HL-60 (cell line): ENCODE measurements around the gene SMC4.
A peak's percentile ranks its signal among the peaks of the same experiment; 100 is the strongest.

Source experiments
- DNase-seq, 2 experiments: peaks; one replicate each; pipeline ENCODE4 v3.0.0-alpha.2; 2010 to 2020; ENCODE audit warnings: low read depth in 1 of 2, low spot score in 1 of 2
- H3K27ac ChIP-seq: fragments of 250-450 bp; sonication (Bioruptor Pico); replicated peaks from 2 replicates; pipeline ENCODE4 v1.5.1; 2020; ENCODE audit warnings: mild to moderate bottlenecking, moderate library complexity
- H3K27me3 ChIP-seq: fragments of 250-450 bp; sonication (Bioruptor Pico); 2 replicates; pipeline ENCODE4 v1.5.1; 2021; ENCODE audit warnings: mild to moderate bottlenecking, moderate library complexity; ENCODE audit not compliant: insufficient read depth, poor library complexity, severe bottlenecking
- H3K4me3 ChIP-seq: replicated peaks from 2 replicates; pipeline ENCODE4 v1.5.1; 2011; ENCODE audit warnings: mild to moderate bottlenecking, control low read depth, low read length; ENCODE audit not compliant: insufficient read depth
- GABPA ChIP-seq: IDR thresholded peaks from 2 replicates; pipeline ENCODE4 v1.6.1; 2012; ENCODE audit warnings: low read depth
- POLR2AphosphoS5 ChIP-seq: IDR thresholded peaks from 2 replicates; pipeline ENCODE4 v1.6.1; 2012; ENCODE audit warnings: low read depth
- SPI1 ChIP-seq: IDR thresholded peaks from 2 replicates; pipeline ENCODE4 v1.6.1; 2012; ENCODE audit warnings: low read depth, mild to moderate bottlenecking, borderline replicate concordance
- TF ChIP-seq, protein P1 (sequence below): IDR thresholded peaks from 2 replicates; pipeline ENCODE4 v1.6.1; 2012; ENCODE audit warnings: low read depth; ENCODE audit not compliant: insufficient replicate concordance
- TF ChIP-seq, protein P2 (sequence below): IDR thresholded peaks from one replicate; pipeline ENCODE4 v1.5.1; 2011; ENCODE audit warnings: low read length, control low read depth, inconsistent platforms; ENCODE audit not compliant: insufficient read depth

SMC4 gene

DNA sequence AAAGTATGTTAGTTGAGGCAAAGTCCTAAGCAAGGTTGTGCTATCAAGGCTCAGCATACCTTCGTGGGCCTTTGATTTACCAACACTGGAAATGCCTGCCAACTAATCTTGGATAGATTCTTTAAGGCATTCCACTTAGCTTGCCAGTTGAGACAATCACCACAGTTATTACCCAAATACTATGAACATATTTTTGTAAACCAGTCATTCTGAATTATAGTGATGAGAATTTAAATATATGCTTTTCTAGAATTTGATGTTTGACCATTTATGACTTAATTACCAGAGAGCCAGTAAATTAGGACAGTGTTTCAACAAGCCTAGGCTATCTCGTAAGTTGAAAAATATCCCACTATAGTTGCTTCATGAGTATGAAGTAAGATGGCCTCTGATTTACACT is 34.6 kb downstream of the SMC4 start:
- H3K27ac ChIP-seq, result no peak overlapping the region
- no peak for DNase-seq
- H3K27me3 ChIP-seq, result no peaks in the 10 kb centered on the region
- H3K4me3 ChIP-seq, result no peak overlapping the region
- no peak for TF ChIP-seq POLR2AphosphoS5
- no peak for TF ChIP-seq GABPA
- no peak for TF ChIP-seq SPI1
- TF ChIP-seq, protein P1, sequence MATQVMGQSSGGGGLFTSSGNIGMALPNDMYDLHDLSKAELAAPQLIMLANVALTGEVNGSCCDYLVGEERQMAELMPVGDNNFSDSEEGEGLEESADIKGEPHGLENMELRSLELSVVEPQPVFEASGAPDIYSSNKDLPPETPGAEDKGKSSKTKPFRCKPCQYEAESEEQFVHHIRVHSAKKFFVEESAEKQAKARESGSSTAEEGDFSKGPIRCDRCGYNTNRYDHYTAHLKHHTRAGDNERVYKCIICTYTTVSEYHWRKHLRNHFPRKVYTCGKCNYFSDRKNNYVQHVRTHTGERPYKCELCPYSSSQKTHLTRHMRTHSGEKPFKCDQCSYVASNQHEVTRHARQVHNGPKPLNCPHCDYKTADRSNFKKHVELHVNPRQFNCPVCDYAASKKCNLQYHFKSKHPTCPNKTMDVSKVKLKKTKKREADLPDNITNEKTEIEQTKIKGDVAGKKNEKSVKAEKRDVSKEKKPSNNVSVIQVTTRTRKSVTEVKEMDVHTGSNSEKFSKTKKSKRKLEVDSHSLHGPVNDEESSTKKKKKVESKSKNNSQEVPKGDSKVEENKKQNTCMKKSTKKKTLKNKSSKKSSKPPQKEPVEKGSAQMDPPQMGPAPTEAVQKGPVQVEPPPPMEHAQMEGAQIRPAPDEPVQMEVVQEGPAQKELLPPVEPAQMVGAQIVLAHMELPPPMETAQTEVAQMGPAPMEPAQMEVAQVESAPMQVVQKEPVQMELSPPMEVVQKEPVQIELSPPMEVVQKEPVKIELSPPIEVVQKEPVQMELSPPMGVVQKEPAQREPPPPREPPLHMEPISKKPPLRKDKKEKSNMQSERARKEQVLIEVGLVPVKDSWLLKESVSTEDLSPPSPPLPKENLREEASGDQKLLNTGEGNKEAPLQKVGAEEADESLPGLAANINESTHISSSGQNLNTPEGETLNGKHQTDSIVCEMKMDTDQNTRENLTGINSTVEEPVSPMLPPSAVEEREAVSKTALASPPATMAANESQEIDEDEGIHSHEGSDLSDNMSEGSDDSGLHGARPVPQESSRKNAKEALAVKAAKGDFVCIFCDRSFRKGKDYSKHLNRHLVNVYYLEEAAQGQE, result no peak
- TF ChIP-seq, protein P2, sequence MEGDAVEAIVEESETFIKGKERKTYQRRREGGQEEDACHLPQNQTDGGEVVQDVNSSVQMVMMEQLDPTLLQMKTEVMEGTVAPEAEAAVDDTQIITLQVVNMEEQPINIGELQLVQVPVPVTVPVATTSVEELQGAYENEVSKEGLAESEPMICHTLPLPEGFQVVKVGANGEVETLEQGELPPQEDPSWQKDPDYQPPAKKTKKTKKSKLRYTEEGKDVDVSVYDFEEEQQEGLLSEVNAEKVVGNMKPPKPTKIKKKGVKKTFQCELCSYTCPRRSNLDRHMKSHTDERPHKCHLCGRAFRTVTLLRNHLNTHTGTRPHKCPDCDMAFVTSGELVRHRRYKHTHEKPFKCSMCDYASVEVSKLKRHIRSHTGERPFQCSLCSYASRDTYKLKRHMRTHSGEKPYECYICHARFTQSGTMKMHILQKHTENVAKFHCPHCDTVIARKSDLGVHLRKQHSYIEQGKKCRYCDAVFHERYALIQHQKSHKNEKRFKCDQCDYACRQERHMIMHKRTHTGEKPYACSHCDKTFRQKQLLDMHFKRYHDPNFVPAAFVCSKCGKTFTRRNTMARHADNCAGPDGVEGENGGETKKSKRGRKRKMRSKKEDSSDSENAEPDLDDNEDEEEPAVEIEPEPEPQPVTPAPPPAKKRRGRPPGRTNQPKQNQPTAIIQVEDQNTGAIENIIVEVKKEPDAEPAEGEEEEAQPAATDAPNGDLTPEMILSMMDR, result no peak

DNA sequence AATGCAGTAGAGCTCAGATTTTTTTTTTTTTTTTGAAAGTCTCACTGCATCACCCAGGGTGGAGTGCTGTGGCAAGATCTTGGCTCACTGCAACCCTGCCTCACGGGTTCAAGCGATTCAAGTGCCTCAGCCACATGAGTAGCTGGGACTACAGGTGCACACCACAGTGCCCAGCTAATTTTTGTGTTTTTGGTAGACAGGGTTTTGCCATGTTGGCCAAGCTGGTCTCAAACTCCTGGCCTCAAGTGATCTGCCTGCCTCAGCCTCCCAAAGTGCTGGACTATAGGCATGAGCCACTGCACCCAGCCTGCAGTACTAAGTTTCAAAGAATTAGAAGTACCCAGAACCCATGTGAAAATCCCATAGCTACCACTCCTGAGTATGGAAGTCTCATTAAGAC is 35.6 kb downstream of the SMC4 start:
- no peaks in the 10 kb centered on the region for H3K27me3 ChIP-seq
- no peak for DNase-seq
- H3K4me3 ChIP-seq, result no peak overlapping the region
- TF ChIP-seq, protein P2, result no peak
- TF ChIP-seq, protein P1, result no peak
- peak; percentile 16; the same call in 1 of the 2 replicates for TF ChIP-seq POLR2AphosphoS5
- H3K27ac ChIP-seq, result no peak overlapping the region

DNA sequence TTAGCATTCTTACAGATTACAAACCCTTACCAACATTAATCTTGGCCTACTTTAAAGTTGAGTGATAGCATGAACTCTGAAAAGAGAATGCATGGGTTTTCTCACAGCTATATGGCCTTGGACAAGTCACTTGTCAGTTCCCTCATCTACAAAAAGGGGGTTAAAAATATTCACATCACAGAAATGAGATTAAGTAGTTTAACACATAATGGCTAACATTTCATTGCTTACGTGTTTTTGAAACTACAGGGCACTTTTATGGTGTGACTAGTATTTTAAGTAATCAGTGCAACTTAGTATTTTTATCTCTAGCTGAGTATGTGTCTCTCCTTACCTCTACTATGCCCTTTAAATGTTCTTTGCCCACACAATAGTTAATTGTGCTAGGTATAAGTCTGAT is 36.3 kb downstream of the SMC4 start:
- Histone ChIP-seq H3K4me3 (no peak overlapping the region), H3K27me3 (no peaks in the 10 kb centered on the region), H3K27ac (no peak overlapping the region)
- DNase-seq, result no peak
- TF ChIP-seq GABPA (no peak), SPI1 (no peak), POLR2AphosphoS5 (no peak)
- TF ChIP-seq, protein P1, result no peak
- TF ChIP-seq, protein P2, result no peak
